Neural cell (in vitro differentiated cells): ENCODE data around the gene RHOT1. TPM values are rescaled to one million over a fixed set of nuclear protein-coding genes. Genes with fewer than 3 reads are reported as not detected.

Experiments used
- H2AFZ ChIP-seq: fragments of 200-600, 300-800 bp; sonication (generic), shearing (Covaris generic); 2 replicates; pipeline ENCODE4 v1.6.0; 2014; ENCODE audit warnings: low read depth, mild to moderate bottlenecking, antibody characterized with exemption, low read length, moderate library complexity
- H3F3A ChIP-seq: fragments of 200-600 bp; shearing (Covaris generic); 2 replicates; pipeline ENCODE4 v1.6.1; 2016; ENCODE audit warnings: mild to moderate bottlenecking, moderate library complexity, mixed read lengths, antibody characterized with exemption, low read length; ENCODE audit not compliant: insufficient read depth, poor library complexity, severe bottlenecking
- H3K27ac ChIP-seq: fragments of 200-600, 300-800 bp; sonication (generic), shearing (Covaris generic); 2 replicates; pipeline ENCODE4 v1.5.1; 2014; ENCODE audit warnings: mild to moderate bottlenecking, low read length, moderate library complexity
- H3K27me3 ChIP-seq: fragments of 300-800, 200-600 bp; sonication (generic), shearing (Covaris generic); 2 replicates; pipeline ENCODE4 v1.6.0; 2014; ENCODE audit warnings: mild to moderate bottlenecking, low read depth, low read length, moderate library complexity; ENCODE audit not compliant: insufficient read depth
- H3K36me3 ChIP-seq: fragments of 300-800, 200-600 bp; sonication (generic), shearing (Covaris generic); 2 replicates; pipeline ENCODE4 v1.5.1; 2014; ENCODE audit warnings: mild to moderate bottlenecking, antibody characterized with exemption, low read length, moderate library complexity; ENCODE audit not compliant: insufficient read depth
- H3K4me2 ChIP-seq: fragments of 300-800, 200-600 bp; sonication (generic), shearing (Covaris generic); 2 replicates; pipeline ENCODE4 v1.6.0; 2014; ENCODE audit warnings: mild to moderate bottlenecking, low read length
- H3K4me3 ChIP-seq: fragments of 300-800, 200-600 bp; sonication (generic), shearing (Covaris generic); 2 replicates; pipeline ENCODE4 v1.5.1; 2014; ENCODE audit warnings: mild to moderate bottlenecking, low read length, moderate library complexity
- H3K79me2 ChIP-seq: fragments of 200-600 bp; shearing (Covaris generic); replicated peaks from 2 replicates; pipeline ENCODE4 v1.6.0; 2014; ENCODE audit warnings: mild to moderate bottlenecking, low read length, moderate library complexity; ENCODE audit not compliant: insufficient read depth
- H3K9ac ChIP-seq: fragments of 300-800, 200-600 bp; sonication (generic), shearing (Covaris generic); 2 replicates; pipeline ENCODE4 v1.6.1; 2016; ENCODE audit warnings: mild to moderate bottlenecking, low read length, mixed read lengths
- H3K9me2 ChIP-seq: fragments of 200-600 bp; shearing (Covaris generic); 2 replicates; pipeline ENCODE4 v1.6.1; 2016; ENCODE audit warnings: mild to moderate bottlenecking, low read length, mixed read lengths; ENCODE audit not compliant: insufficient read depth
- H3K9me3 ChIP-seq: fragments of 200-600, 300-800 bp; sonication (generic), shearing (Covaris generic); 2 replicates; pipeline ENCODE4 v1.6.1; 2016; ENCODE audit warnings: mild to moderate bottlenecking, mixed run types, low read length, moderate library complexity, mixed read lengths
- H4K20me1 ChIP-seq: fragments of 200-600 bp; shearing (Covaris generic); 2 replicates; pipeline ENCODE4 v1.6.1; 2016; ENCODE audit warnings: mild to moderate bottlenecking, mixed run types; ENCODE audit not compliant: insufficient read depth
- EP300 ChIP-seq: fragments of 450-650 bp; conservative IDR thresholded peaks from 2 replicates; pipeline ENCODE4 v1.6.1; 2014; ENCODE audit warnings: antibody characterized with exemption, mild to moderate bottlenecking, moderate library complexity; ENCODE audit not compliant: poor library complexity, severe bottlenecking
- EZH2 ChIP-seq: fragments of 200-600, 300-800 bp; shearing (Covaris generic), sonication (generic); IDR thresholded peaks from 2 replicates; pipeline ENCODE4 v1.6.1; 2014; ENCODE audit warnings: antibody characterized with exemption, low read length, borderline replicate concordance, mild to moderate bottlenecking; ENCODE audit not compliant: insufficient read depth, poor library complexity, severe bottlenecking
- MXI1 ChIP-seq: fragments of 450-650 bp; conservative IDR thresholded peaks from 2 replicates; pipeline ENCODE4 v1.6.1; 2014; ENCODE audit warnings: antibody characterized with exemption, mild to moderate bottlenecking; ENCODE audit not compliant: poor library complexity, severe bottlenecking
- POLR2AphosphoS5 ChIP-seq: IDR thresholded peaks from 2 replicates; pipeline ENCODE4 v1.6.1; 2012
- RAD21 ChIP-seq: fragments of 450-650 bp; conservative IDR thresholded peaks from 2 replicates; pipeline ENCODE4 v1.6.1; 2014; ENCODE audit warnings: antibody characterized with exemption, mild to moderate bottlenecking, moderate library complexity
- SMC3 ChIP-seq: fragments of 450-650 bp; conservative IDR thresholded peaks from 2 replicates; pipeline ENCODE4 v1.6.1; 2014; ENCODE audit warnings: antibody characterized with exemption, mild to moderate bottlenecking, moderate library complexity; ENCODE audit not compliant: poor library complexity
- polyA plus RNA-seq: library from polyadenylated mRNA; depleted of rRNA; stranded (reverse); fragments of >200 nt; gene quantifications from 2 replicates; pipeline ENCODE4 v1.2.3, GENCODE V29; 2014
- TF ChIP-seq, protein P1 (sequence below): fragments of 450-650 bp; IDR thresholded peaks from 2 replicates; pipeline ENCODE4 v1.5.1; 2014; ENCODE audit warnings: antibody characterized with exemption, mild to moderate bottlenecking, moderate library complexity; ENCODE audit not compliant: poor library complexity, severe bottlenecking
- TF ChIP-seq, protein P2 (sequence below): IDR thresholded peaks from 2 replicates; pipeline ENCODE4 v1.6.1; 2012; ENCODE audit warnings: borderline replicate concordance

The RHOT1 gene
- polyA plus RNA-seq, 1 donor from 2014 or later = 99.1 TPM

DNA sequence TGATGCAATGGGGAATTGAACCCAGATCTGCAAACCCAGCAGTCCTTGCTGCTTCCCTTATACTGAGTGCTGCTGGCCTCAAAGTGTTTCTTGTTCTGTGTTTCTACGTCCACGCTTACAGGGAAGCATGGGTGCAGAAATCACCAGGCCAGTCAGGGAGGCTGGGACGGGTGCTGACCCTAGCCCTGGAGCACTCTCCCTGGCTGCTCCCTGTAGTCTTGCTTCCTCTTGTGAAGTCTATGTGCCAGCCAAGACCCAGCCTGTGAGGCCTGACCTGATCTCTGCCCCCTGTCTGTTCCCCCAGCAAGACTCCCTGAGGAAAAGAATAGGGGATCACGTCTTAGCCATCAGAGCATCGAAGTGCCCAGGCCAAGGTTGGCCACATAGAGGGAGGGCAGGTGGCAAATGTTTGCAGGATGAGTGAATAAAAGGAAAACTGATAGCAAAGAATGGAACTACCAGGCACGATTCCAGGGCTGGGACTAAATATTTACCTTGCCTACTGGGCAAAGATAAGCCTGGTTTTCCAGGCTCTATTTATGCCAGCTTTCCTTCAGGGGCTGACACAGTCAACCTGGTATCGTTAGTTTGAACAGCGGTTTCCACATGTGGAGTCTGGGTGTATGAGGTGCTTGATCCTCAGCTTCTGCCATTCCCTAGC is 41.2 kb upstream of the RHOT1 start:
- Histone ChIP-seq H3K9ac (no peak overlapping the region), H3K9me3 (no peaks in the 10 kb centered on the region), H3K79me2 (no peaks in the 10 kb centered on the region), H3K27ac (no peak overlapping the region), H3K36me3 (no peaks in the 10 kb centered on the region), H3F3A (no peaks in the 10 kb centered on the region), H3K4me2 (no peak overlapping the region), H3K27me3 (no peaks in the 10 kb centered on the region), H2AFZ (no peak overlapping the region), H3K9me2 (no peaks in the 10 kb centered on the region), H3K4me3 (no peak overlapping the region), H4K20me1 (no peaks in the 10 kb centered on the region)
- TF ChIP-seq MXI1 (no peak), POLR2AphosphoS5 (no peak), SMC3 (no peak), EZH2 (no peak)
- TF ChIP-seq, protein P1, sequence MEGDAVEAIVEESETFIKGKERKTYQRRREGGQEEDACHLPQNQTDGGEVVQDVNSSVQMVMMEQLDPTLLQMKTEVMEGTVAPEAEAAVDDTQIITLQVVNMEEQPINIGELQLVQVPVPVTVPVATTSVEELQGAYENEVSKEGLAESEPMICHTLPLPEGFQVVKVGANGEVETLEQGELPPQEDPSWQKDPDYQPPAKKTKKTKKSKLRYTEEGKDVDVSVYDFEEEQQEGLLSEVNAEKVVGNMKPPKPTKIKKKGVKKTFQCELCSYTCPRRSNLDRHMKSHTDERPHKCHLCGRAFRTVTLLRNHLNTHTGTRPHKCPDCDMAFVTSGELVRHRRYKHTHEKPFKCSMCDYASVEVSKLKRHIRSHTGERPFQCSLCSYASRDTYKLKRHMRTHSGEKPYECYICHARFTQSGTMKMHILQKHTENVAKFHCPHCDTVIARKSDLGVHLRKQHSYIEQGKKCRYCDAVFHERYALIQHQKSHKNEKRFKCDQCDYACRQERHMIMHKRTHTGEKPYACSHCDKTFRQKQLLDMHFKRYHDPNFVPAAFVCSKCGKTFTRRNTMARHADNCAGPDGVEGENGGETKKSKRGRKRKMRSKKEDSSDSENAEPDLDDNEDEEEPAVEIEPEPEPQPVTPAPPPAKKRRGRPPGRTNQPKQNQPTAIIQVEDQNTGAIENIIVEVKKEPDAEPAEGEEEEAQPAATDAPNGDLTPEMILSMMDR = no peak

DNA sequence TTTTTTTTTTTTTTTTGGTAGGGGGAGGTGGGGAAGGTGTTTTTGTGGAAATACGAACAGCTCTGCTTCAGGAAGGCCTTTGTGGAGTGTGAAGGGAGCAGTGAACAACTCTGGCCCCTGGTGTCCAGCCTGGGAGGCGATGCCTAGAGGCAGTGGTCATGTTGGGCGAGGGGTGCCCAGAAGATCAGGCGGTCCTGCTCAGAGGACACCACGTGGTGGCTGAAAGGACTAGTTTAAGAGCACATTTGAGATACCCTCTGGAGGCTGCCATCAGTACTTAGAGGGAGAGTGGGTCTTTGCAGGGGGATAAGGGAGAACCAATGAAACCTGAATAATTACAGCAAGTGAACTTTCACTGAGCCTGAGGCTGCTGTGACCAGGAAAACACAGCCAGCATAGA is 40.1 kb upstream of the RHOT1 start:
- Histone ChIP-seq H4K20me1 (no peaks in the 10 kb centered on the region), H3K27ac (no peak overlapping the region), H3K9ac (no peak overlapping the region), H3K4me2 (no peak overlapping the region), H3K4me3 (no peak overlapping the region), H3K9me2 (no peaks in the 10 kb centered on the region), H3K79me2 (no peaks in the 10 kb centered on the region), H3K9me3 (no peaks in the 10 kb centered on the region), H2AFZ (no peak overlapping the region), H3K27me3 (no peaks in the 10 kb centered on the region), H3K36me3 (no peaks in the 10 kb centered on the region), H3F3A (no peaks in the 10 kb centered on the region)
- TF ChIP-seq, protein P2, sequence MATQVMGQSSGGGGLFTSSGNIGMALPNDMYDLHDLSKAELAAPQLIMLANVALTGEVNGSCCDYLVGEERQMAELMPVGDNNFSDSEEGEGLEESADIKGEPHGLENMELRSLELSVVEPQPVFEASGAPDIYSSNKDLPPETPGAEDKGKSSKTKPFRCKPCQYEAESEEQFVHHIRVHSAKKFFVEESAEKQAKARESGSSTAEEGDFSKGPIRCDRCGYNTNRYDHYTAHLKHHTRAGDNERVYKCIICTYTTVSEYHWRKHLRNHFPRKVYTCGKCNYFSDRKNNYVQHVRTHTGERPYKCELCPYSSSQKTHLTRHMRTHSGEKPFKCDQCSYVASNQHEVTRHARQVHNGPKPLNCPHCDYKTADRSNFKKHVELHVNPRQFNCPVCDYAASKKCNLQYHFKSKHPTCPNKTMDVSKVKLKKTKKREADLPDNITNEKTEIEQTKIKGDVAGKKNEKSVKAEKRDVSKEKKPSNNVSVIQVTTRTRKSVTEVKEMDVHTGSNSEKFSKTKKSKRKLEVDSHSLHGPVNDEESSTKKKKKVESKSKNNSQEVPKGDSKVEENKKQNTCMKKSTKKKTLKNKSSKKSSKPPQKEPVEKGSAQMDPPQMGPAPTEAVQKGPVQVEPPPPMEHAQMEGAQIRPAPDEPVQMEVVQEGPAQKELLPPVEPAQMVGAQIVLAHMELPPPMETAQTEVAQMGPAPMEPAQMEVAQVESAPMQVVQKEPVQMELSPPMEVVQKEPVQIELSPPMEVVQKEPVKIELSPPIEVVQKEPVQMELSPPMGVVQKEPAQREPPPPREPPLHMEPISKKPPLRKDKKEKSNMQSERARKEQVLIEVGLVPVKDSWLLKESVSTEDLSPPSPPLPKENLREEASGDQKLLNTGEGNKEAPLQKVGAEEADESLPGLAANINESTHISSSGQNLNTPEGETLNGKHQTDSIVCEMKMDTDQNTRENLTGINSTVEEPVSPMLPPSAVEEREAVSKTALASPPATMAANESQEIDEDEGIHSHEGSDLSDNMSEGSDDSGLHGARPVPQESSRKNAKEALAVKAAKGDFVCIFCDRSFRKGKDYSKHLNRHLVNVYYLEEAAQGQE = no peak
- TF ChIP-seq RAD21 = no peak
- TF ChIP-seq SMC3 = no peak
- TF ChIP-seq, protein P1 = no peak
- TF ChIP-seq EZH2 = no peak
- no peak for TF ChIP-seq EP300
